Inflammatory macrophage (primary cell): ENCODE measurements around the gene MRPL30.
A peak's percentile ranks its signal among the peaks of the same experiment; 100 is the strongest.

Experiments
- DNase-seq, 2 donors: peaks; one replicate each; pipeline ENCODE4 v3.0.0-alpha.2; 2020 to 2022
- total RNA-seq, 18 experiments: gene quantifications; one replicate each; lab custom pipeline; 2026; ENCODE audit warnings: mixed read lengths in 6 of 18, inconsistent platforms in 2 of 18; lab: John Stamatoyannopoulos, UW

The MRPL30 gene
- total RNA-seq: 14.8 to 45.4 (median 31.7) reads per million in 18 experiments

DNA sequence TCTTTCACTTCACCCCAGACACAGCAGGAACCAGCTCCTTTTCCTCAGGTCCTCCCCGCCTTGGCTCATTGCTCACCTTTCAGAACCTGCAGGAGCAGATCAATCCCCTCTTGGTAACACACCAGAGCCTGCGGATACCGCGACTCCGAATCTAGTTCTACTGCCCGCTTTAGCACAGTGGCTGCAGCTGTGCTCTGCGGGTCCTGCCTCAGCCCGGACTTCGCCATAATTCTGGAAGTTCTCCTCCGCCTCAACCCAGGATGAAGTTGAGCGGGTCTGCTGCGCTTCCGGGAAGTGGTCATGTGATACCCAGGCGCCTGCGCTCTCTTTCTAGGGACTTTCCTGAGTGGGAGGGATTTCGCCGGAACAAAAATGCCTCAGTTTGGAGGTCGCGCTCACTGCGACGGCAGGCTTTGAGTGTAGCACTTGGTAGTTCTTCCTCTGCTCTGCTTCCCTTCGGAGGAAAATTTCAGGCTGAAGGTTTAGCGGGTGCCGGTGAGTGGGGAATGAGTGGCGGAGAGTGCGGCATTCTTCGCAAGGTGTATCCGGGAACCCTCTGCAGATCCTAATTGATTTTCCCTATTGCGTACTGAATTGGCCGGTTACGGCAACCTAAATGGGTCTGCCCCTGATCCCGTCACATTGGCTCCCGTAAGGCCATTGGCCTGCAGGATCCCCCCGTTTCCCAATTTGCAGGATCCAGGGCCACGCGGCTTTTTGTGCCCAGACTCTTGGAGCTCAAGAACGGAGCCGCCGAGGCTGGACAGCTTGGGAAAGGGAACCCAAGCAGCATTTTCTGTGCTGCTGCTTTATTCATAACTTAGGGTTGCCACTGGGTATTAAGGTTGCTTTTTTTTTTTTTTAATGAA, at the start of gene MRPL30, which contains the start of gene MITD1:
MRPL30 (plus strand) TSS at position 430 of the 869 bp plus-strand sequence. CDS start 5,020 bp downstream, outside the sequence.
MITD1 (minus strand) TSS at position 304 of the 869 bp plus-strand sequence; CDS start at position 227, 77 bp downstream.
- peak; percentile 96 to 98 for DNase-seq

DNA sequence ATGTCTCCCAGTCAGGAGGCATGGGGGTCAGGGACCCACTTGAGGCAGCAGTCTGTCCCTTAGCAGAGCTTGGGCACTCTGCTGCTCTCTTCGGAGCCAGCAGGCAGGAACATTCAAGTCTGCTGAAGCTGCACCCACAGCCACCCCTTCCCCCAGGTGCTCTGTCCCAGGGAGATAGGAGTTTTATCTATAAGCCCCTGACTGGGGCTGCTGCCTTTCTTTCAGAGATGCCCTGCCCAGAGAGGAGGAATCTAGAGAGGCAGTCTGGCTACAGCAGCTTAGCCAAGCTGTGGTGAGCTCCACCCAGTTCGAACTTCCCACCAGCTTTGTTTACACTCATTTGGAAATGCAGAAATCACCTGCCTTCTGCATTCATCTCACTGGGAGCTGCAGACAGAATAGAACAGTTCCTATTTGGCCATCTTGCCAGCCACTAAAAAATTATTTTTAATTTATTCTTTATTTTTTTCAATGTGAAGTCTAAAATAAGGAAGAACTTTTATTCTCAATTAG, 45.9 kb upstream of the MRPL30 start:
- DNase-seq: peak; percentile 42 to 46

DNA sequence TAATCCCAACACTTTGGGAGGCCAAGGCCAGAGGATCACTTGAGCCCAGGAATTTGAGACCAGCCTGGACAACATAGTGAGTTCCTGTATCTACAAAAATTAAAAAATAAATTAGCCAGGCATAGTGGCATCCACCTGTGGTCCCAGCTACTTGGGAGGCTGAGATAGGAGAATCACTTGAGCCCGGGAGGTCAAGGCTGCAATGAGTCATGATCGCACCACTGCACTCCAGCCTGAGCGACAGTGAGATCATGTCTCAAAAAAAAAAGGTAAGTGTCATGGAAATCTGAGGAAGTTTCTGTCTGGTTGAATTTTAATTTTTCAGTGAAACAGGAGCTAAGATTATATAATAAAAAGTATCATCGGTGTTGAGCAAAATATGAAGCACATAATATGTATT, 42.0 kb upstream of the MRPL30 start:
- DNase-seq: no peak

DNA sequence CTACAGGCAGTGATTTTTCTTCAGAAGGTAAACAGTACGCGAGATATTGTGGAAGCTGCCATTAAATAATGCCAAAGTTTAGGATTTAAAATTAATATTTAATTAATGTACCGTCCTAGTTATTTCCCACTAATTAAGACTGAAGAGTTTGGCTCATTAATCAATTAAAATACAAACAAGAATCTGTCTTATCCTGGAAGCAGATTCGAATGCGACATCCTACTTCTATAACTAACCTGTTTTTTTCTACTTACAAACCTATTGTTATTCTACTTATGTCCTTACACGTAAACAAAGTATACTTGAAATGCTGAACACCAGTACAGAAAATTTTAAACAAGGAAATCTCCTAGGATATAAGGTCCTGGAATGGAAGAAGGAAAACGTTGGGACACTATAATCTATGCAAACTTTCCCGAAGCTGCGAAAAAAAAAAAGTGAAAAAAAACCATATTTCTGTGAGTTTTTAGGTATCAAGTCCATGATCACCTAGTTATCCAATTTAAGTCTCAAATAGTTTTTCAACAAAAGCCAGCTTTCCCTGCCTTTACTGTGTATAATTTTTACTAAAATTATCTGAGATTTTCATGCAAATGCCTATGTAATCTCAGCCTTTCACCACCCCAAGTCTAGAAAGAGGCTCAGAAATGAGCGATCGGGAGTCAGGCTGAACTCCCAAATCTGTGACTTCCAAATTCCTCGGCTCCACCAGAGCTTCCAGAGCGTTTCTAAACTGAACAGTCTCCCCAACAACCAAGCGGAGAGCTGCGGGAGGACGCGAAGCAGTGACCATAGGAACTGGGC, 40.7 kb upstream of the MRPL30 start:
- no peak for DNase-seq

- peak in 1 of 2 donors; percentile 50 for DNase-seq
These were observed 40.2 kb upstream of the MRPL30 start for GRCh38 chr2:99140860-99141109.

DNA sequence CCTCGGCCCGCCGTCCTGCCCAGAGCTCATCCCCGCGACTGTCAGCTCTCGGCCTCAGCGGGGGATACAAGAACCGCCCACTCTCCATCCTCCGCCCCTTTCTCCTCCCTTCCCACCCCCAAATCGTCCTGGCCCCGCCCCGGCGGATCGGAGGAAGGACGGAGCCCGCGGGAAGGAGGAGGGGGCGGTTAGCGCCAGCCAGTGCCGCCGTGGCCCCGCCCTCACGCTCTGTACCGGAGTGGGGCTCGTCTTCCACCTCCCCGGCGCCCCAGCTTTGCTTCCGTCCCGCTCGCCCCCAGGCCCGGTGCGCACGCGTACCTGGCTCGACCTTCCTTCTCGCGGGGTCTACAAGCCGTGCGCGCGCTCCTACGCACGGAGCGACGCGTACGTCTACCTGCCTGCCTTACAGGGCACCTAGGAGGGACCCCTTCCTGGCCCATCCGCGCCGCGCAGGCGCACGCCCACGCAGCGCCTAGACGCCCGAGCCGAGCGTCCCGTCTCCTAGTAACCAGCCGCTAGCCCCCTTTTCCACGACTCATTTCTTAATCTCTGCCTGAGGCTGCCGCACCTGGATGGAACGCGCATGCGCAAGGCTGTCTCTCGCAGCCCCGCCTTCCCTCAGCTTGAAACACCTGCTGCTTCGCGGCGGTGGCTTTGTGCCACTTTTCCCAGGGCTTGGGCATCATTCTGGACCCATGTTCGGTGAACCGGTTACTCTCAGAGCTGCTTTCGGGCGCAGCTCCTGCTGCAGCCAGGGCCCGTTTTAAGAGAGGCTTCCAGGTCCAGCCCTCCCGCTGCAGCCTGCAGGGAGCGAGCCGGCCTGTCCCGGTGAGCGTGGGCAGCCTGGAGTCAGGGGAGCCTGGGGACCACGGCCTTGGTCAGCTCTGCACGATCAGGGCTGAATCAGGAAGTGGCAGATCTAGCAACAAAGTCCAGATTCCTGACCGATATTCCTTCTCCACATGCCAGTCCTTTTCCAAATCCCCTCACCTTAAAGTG, 39.6 kb upstream of the MRPL30 start, which contains the start of gene C2orf15:
C2orf15 (plus strand) TSS at position 598 of the 999 bp plus-strand sequence. CDS start 8,852 bp downstream, outside the sequence.
- peak; percentile 89 to 91 for DNase-seq

GRCh38 chr2:99150706-99151105, 30.3 kb upstream of the MRPL30 start:
- DNase-seq: peak; percentile 67 to 91

- DNase-seq: no peak
These were observed 28.6 kb upstream of the MRPL30 start for GRCh38 chr2:99152199-99152895.

DNA sequence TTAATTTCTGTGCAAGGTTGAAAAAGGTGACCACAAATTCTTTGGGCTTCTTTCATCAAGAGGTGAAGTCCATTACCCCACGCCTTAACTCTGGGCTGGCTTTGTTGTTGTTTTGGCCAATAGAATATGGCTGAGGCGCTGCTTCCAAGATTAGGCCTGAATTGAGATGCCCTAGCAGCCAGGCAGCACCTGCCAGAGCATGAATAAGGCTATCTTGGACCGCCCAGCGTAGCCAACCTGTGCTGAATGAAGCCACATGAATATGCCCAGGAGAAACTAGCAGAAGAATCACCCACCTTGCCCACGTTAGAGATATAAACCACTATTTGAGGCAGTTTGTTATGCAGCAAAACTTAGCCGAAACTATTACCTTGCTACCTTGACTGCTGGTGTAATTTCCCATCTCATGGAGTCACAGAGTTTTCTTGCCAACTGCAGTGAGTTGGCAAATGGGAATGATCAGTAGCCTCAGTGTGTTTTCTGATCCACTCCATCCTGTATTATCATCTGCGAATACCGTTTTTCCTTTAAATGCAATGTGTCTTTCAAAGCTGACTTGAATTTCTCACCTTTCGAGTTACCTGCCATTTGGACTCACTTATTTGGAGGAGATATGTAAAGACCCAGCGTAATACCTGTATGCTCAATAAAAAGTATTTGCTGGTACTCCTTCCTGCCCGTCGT, 26.9 kb upstream of the MRPL30 start:
- DNase-seq: no peak

DNA sequence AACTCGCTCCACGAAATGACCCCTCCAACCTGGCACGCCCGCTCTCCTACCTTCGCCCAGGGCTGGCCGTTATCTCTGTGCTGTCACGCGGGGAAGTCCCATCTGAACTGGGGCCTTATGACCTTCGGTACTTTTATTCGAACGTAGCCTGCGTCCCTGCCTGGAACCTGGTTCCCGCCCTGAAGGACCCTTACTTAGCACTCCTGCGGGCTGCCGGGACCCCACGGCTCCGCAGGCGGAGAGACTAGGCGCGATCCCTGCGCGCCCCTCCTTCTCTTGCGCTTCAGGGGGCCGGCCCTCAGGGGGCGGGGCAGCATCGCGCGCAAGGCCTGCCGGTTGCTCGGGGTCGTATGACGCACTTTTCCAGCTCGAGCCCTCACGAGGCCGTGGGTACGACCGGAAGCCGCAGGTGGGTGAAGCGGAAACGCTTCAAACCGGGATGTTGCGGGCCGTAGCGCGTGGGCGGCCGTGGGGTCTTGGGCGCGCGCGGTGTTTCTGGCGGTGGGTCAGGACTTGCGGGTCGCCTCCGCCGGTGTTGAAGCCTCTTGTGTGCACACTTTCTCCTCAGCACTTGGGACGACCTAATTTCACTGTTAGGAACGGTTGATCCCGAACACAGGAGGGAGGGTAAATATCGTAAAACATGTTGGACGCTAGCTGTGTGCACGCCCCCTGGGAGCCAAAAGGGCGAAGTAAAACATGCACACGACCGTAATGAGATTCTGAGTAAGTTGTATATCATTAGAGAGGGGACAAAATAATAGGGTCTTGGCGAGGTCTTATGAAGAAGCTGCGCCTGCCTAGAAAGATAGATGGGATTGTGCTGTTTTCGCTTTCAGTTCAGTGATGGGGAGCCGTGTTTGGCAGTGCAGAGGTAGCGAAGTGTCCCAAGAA, 26.1 kb upstream of the MRPL30 start, which contains the start of the genes LIPT1 and TSGA10:
LIPT1 (plus strand) TSS at position 325 of the 894 bp plus-strand sequence. CDS start 6,991 bp downstream, outside the sequence.
TSGA10 (minus strand) TSS at position 300 of the 894 bp plus-strand sequence. CDS start 45,503 bp downstream, outside the sequence.
- peak; percentile 87 to 97 for DNase-seq

DNA sequence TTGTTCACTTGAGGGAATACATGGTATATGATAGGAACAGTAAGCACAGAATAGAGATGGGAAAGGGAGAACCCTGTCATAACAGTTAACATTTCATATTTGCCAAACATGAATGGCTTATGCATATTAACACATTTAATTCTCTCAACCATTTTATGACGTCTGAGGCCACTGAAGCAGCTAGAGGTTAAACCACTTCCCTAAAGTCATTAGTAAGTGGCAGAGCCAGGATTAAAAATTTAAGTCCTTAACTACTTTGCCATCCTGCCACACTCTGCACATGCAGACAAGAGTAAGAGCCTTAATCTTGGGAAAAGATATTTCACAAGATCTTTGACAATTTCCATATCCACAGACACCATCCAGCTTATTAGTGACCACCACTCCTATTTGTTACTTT, 24.1 kb upstream of the MRPL30 start:
- no peak for DNase-seq

- DNase-seq: no peak
These were observed 22.4 kb upstream of the MRPL30 start for GRCh38 chr2:99158599-99158998.

DNA sequence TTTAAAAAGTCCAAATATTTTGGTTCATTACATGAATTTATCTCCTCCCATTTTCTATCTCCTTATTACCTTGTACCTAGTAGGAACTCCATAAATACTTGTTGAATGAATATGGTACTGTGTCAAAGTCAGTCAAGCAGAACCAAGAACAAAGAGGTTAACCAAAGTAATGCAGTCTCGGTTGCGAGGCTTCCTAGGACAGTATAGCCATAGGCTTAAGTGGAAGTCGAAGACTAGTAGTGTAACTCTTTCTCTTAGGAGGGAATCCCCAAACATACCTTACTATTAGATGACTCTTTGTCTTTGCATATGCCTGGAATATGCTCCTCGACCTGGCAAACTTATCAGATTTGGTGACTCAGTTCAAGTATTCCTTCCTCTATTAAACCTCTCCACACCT, 21.4 kb upstream of the MRPL30 start:
- DNase-seq: no peak

GRCh38 chr2:99166218-99166617, 14.8 kb upstream of the MRPL30 start:
- DNase-seq: no peak

GRCh38 chr2:99169534-99169933, 11.4 kb upstream of the MRPL30 start:
- no peak for DNase-seq

DNA sequence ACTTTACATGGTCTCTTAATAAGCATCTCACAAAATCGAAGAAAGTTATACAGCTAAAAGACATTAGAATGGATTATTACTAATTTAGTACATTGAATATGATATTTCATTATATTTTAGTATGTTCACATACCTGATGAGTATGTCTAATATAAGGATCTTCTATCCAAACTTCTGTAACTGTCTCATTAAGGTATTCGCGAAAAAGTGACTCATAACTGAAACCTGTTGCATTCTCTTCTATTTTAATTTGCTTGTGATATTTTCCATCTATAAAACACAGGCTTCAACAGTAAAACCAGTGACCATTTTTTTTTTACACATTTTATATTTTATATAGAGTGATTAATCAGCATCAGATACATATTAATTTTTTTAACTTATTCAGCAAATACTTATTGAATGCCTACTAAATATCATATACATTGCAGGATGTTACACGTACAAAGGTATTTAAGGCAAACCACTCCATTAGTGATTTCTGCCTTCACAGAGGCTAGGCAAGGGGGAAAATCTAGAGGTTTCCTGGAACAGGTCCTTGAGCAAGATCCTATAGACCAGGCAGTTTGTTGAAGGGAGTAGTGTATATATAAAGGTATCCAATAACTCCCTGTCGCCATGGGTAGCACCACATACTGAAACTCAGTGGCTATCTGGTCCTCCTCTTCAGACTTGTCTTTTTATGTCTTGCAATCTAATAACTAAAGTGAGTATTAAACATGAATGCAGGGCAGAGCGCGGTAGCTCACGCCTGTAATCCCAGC, 9.4 kb upstream of the MRPL30 start:
- no peak for DNase-seq

DNA sequence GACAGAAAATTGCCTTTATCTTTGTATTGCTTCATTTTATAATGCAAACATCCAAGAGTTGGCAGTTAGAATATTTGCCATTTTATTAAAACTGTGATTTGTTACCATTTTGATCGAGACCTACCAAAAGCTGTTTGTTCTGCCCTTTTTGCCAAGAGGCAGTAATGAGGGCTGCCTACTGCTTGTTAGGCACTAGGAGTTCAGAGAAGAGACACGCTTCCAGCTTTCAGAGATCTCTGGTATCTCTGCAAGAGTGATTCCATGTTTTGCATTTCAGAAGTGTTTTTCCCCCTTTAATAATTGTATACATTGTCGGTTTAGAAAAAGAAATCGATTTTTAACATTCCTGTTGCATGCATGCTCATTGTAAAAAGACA, 628 bp downstream of the MRPL30 start:
- DNase-seq: peak in 1 of 2 donors; percentile 9

DNA sequence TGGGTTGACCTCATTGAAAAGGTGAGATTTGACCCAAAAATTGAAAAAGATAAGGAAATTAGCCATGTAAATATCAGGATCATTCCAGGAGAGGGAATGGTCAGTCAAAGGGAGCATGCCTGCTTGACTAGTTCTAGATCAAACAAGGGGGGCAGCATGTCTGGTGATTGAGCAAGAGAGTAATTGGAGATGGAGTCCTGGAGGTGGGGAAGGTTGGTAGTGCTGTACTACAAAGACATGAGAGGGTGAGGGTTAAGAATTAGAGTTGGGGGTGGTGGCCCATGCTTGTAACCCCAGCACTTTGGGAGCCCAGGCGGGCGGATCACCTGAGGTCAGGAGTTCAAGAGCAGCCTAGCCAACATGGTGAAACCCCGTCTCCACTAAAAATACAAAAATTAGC, 2.0 kb downstream of the MRPL30 start:
- no peak for DNase-seq

DNA sequence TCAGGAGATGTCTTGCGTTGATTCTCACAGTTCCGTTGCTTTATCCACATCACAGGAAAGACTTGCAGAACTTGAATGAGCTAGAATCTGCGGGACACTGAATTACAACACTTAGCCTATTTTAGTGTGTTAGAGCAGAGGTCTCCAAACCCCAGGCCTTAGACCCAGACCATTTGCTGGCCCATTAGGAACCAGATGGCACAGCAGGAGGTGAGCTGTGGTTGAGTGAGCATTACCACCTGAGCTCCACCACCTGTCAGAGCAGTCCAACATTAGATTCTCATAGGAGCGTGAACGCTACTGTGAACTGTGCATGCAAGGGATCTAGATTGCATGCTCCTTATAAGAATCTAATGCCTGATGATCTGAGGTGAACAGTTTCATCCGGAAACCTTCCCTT, 3.8 kb downstream of the MRPL30 start:
- DNase-seq: no peak
